HL-60 (cell line): ENCODE results near the gene EPB41L4B.

Source experiments
- DNase-seq, 2 experiments: peaks; one replicate each; pipeline ENCODE4 v3.0.0-alpha.2; 2010 to 2020; ENCODE audit warnings: low read depth in 1 of 2, low spot score in 1 of 2
- H3K27ac ChIP-seq: fragments of 250-450 bp; sonication (Bioruptor Pico); replicated peaks from 2 replicates; pipeline ENCODE4 v1.5.1; 2020; ENCODE audit warnings: mild to moderate bottlenecking, moderate library complexity
- H3K27me3 ChIP-seq: fragments of 250-450 bp; sonication (Bioruptor Pico); 2 replicates; pipeline ENCODE4 v1.5.1; 2021; ENCODE audit warnings: mild to moderate bottlenecking, moderate library complexity; ENCODE audit not compliant: insufficient read depth, poor library complexity, severe bottlenecking
- H3K4me3 ChIP-seq: replicated peaks from 2 replicates; pipeline ENCODE4 v1.5.1; 2011; ENCODE audit warnings: mild to moderate bottlenecking, control low read depth, low read length; ENCODE audit not compliant: insufficient read depth
- GABPA ChIP-seq: IDR thresholded peaks from 2 replicates; pipeline ENCODE4 v1.6.1; 2012; ENCODE audit warnings: low read depth
- POLR2AphosphoS5 ChIP-seq: IDR thresholded peaks from 2 replicates; pipeline ENCODE4 v1.6.1; 2012; ENCODE audit warnings: low read depth
- SPI1 ChIP-seq: IDR thresholded peaks from 2 replicates; pipeline ENCODE4 v1.6.1; 2012; ENCODE audit warnings: low read depth, mild to moderate bottlenecking, borderline replicate concordance
- TF ChIP-seq, protein P1 (sequence below): IDR thresholded peaks from one replicate; pipeline ENCODE4 v1.5.1; 2011; ENCODE audit warnings: low read length, control low read depth, inconsistent platforms; ENCODE audit not compliant: insufficient read depth
- TF ChIP-seq, protein P2 (sequence below): IDR thresholded peaks from 2 replicates; pipeline ENCODE4 v1.6.1; 2012; ENCODE audit warnings: low read depth; ENCODE audit not compliant: insufficient replicate concordance

Gene EPB41L4B

DNA sequence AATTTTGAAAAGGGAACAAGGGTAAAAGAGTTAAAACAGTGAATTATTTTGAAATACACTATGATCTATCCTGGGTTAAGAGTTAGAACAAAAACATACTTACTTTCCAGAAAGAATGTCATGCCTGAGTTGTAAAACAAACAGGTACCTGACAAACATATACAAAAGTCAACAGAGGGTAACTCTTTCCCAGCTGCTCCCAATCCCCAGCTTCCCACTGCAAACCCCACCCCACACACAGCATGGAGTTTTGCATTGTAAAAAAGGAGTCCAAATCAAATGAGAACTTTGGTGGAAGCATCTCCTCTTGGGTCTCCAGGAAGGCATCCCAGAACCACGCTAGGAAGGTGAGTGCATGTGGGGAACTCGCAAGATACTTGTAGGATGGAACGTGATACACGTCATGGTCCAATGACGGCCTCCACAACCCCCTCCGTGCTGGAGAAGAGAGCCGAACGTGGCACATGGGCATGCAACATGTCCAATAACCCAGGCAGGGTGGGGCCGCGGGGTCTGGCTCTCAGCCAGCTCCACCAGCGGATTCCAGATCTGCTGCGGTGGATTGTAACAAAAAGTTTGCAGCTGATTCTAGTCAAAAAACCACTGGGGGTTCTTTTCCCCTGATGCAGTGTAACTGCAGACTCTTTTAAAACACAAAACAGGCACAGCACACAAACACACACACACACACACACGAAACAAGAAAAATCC is 55.8 kb downstream of the EPB41L4B start:
- no peaks in the 10 kb centered on the region for H3K27me3 ChIP-seq
- H3K27ac ChIP-seq: no peak overlapping the region
- H3K4me3 ChIP-seq: no peak overlapping the region
- TF ChIP-seq POLR2AphosphoS5 (no peak), GABPA (no peak), SPI1 (no peak)
- TF ChIP-seq, protein P1, sequence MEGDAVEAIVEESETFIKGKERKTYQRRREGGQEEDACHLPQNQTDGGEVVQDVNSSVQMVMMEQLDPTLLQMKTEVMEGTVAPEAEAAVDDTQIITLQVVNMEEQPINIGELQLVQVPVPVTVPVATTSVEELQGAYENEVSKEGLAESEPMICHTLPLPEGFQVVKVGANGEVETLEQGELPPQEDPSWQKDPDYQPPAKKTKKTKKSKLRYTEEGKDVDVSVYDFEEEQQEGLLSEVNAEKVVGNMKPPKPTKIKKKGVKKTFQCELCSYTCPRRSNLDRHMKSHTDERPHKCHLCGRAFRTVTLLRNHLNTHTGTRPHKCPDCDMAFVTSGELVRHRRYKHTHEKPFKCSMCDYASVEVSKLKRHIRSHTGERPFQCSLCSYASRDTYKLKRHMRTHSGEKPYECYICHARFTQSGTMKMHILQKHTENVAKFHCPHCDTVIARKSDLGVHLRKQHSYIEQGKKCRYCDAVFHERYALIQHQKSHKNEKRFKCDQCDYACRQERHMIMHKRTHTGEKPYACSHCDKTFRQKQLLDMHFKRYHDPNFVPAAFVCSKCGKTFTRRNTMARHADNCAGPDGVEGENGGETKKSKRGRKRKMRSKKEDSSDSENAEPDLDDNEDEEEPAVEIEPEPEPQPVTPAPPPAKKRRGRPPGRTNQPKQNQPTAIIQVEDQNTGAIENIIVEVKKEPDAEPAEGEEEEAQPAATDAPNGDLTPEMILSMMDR: no peak
- TF ChIP-seq, protein P2, sequence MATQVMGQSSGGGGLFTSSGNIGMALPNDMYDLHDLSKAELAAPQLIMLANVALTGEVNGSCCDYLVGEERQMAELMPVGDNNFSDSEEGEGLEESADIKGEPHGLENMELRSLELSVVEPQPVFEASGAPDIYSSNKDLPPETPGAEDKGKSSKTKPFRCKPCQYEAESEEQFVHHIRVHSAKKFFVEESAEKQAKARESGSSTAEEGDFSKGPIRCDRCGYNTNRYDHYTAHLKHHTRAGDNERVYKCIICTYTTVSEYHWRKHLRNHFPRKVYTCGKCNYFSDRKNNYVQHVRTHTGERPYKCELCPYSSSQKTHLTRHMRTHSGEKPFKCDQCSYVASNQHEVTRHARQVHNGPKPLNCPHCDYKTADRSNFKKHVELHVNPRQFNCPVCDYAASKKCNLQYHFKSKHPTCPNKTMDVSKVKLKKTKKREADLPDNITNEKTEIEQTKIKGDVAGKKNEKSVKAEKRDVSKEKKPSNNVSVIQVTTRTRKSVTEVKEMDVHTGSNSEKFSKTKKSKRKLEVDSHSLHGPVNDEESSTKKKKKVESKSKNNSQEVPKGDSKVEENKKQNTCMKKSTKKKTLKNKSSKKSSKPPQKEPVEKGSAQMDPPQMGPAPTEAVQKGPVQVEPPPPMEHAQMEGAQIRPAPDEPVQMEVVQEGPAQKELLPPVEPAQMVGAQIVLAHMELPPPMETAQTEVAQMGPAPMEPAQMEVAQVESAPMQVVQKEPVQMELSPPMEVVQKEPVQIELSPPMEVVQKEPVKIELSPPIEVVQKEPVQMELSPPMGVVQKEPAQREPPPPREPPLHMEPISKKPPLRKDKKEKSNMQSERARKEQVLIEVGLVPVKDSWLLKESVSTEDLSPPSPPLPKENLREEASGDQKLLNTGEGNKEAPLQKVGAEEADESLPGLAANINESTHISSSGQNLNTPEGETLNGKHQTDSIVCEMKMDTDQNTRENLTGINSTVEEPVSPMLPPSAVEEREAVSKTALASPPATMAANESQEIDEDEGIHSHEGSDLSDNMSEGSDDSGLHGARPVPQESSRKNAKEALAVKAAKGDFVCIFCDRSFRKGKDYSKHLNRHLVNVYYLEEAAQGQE: no peak
- no peak for DNase-seq

DNA sequence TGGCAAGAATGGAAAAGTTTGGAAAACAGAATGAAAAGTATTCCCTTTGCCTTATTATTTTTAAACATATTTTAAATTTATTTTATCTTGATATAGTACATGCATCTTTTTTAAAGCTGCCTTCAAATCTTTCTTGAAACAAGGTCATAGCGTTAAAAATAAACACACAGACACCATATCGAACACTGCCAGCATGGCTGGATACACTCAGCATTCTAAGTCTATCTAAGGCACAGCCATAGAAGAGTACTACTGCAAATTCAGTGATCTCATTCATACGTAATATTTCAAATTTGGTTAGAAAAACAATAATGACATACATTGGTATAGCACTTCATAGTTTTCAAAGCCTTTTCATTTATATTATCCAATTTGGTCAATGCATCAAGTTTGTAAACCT is 57.5 kb downstream of the EPB41L4B start:
- DNase-seq: no peak
- TF ChIP-seq, protein P2: no peak
- TF ChIP-seq POLR2AphosphoS5 (no peak), SPI1 (no peak), GABPA (no peak)
- TF ChIP-seq, protein P1: no peak
- no peaks in the 10 kb centered on the region for H3K27me3 ChIP-seq
- H3K4me3 ChIP-seq: no peak overlapping the region
- H3K27ac ChIP-seq: no peak overlapping the region

DNA sequence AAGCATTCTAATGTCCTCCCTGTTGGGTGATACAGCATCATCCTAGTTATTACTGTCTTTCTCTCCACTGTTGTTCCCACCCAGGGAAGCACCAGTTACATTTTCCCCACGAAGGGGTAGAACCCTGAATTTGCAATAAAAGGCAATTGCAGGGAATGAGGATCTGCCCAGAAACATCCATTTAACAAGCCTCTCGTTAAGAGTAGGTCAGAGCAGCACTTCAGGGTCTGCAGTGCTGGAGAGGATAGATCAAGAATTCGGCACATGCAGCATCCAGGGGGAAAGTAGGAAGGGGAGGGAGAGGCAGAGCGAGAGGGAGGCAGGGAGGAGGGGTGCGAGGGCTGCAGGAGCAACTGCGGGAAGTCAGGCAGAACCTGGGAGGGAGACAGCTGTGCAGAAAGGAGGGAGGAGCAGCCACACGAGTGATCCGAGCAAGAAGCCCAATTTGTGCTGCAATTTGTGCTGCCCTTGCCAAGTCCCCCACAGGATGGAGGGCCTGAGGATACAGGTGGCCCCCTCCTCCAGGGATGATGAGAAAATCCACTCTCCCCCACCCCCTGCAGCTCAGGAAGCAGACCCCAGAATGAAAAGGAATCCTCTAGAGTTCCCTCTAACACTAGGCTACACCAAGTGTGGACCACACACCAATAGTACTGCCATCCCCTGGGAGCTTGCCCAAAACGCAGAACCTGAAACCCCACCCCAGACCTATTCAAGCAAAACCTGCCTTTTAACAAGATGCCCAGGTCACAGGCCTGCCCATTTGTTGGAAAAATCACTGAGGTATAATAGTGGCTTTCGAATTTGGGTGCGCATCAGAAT is 62.2 kb downstream of the EPB41L4B start:
- no peaks in the 10 kb centered on the region for H3K27me3 ChIP-seq
- no peak overlapping the region for H3K27ac ChIP-seq
- DNase-seq: no peak
- no peak overlapping the region for H3K4me3 ChIP-seq
- TF ChIP-seq, protein P1: no peak
- no peak for TF ChIP-seq SPI1
- TF ChIP-seq POLR2AphosphoS5: no peak
- TF ChIP-seq, protein P2: no peak
- no peak for TF ChIP-seq GABPA
